Calu3 (cell line): ENCODE data around the gene GBX2. TPM values are rescaled to one million over a fixed set of nuclear protein-coding genes. Genes with fewer than 3 reads are reported as not detected.
A peak's percentile ranks its signal among the peaks of the same experiment; 100 is the strongest.

Experiments used
- BruUV-seq: library from RNA; stranded (reverse); fragments of 400-500 nt; replicated peaks from 2 replicates; lab custom pipeline; 2021; lab: Mats Ljungman, UMichigan
- CTCF ChIA-PET: fragments of 300-600 bp; sonication (Branson Sonifier 250); formaldehyde crosslinking; loops from one replicate; lab custom pipeline; 2022; ENCODE audit warnings: antibody characterized with exemption; lab: Charles Lee
- DNase-seq: peaks from one replicate; pipeline ENCODE4 v3.0.0; 2022
- H3K27ac Mint-ChIP-seq: one replicate; pipeline ENCODE4 v1.8.0; 2022; ENCODE audit warnings: mixed read lengths; ENCODE audit not compliant: unreplicated experiment
- H3K27me3 Mint-ChIP-seq: one replicate; pipeline ENCODE4 v1.8.0; 2022; ENCODE audit warnings: mixed read lengths; ENCODE audit not compliant: unreplicated experiment
- H3K36me3 Mint-ChIP-seq: one replicate; pipeline ENCODE4 v1.8.0; 2022; ENCODE audit warnings: mild to moderate bottlenecking, moderate library complexity, mixed read lengths; ENCODE audit not compliant: insufficient read depth, unreplicated experiment
- H3K4me1 Mint-ChIP-seq: one replicate; pipeline ENCODE4 v1.8.0; 2022; ENCODE audit warnings: mild to moderate bottlenecking, low read depth, mixed read lengths; ENCODE audit not compliant: unreplicated experiment
- H3K4me3 Mint-ChIP-seq: one replicate; pipeline ENCODE4 v1.8.0; 2022; ENCODE audit warnings: mild to moderate bottlenecking, low read depth, moderate library complexity, mixed read lengths; ENCODE audit not compliant: unreplicated experiment
- H3K9me3 Mint-ChIP-seq: one replicate; pipeline ENCODE4 v1.8.0; 2022; ENCODE audit warnings: low read depth, mixed read lengths; ENCODE audit not compliant: unreplicated experiment
- intact Hi-C: fragments of 100-400 bp; cut with micrococcal nuclease; formaldehyde crosslinking; loops from one replicate; pipeline ENCODE4 v1.10.0; 2022; ENCODE audit not compliant: unreplicated experiment
- total RNA-seq: library from RNA; stranded (reverse); gene quantifications from 2 replicates; pipeline ENCODE4 v1.2.3, GENCODE V29; 2022
- TF ChIP-seq, protein P1 (sequence below): fragments of 200-600 bp; IDR thresholded peaks from one replicate; pipeline ENCODE4 v1.8.0; 2022; ENCODE audit warnings: antibody characterized with exemption; ENCODE audit not compliant: unreplicated experiment

The GBX2 gene
- total RNA-seq, 1 experiment from 2014 or later = 2.4 TPM

- intact Hi-C loops = loop anchor here (5.0 kb wide), 2 partner anchors 229 to 409 kb away; no protein-coding TSS in a partner anchor
- peaks cover 49% of the 10 kb centered on the region for H3K4me1 Mint-ChIP-seq
- H3K27me3 Mint-ChIP-seq = no peaks in the 10 kb centered on the region
- CTCF ChIA-PET = interaction anchor here (1.3 kb wide), 1 partner anchor 397 kb away, joined by 3 read pairs; no protein-coding TSS in a partner anchor
- H3K36me3 Mint-ChIP-seq = peaks cover 21% of the 10 kb centered on the region
- TF ChIP-seq, protein P1, sequence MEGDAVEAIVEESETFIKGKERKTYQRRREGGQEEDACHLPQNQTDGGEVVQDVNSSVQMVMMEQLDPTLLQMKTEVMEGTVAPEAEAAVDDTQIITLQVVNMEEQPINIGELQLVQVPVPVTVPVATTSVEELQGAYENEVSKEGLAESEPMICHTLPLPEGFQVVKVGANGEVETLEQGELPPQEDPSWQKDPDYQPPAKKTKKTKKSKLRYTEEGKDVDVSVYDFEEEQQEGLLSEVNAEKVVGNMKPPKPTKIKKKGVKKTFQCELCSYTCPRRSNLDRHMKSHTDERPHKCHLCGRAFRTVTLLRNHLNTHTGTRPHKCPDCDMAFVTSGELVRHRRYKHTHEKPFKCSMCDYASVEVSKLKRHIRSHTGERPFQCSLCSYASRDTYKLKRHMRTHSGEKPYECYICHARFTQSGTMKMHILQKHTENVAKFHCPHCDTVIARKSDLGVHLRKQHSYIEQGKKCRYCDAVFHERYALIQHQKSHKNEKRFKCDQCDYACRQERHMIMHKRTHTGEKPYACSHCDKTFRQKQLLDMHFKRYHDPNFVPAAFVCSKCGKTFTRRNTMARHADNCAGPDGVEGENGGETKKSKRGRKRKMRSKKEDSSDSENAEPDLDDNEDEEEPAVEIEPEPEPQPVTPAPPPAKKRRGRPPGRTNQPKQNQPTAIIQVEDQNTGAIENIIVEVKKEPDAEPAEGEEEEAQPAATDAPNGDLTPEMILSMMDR = peak; percentile 62
- no TSS peak for BruUV-seq
- peak; percentile 49 for DNase-seq
- H3K4me3 Mint-ChIP-seq = no peak overlapping the region
- no peak overlapping the region for H3K27ac Mint-ChIP-seq
- H3K9me3 Mint-ChIP-seq = no peaks in the 10 kb centered on the region
These were observed 8.2 kb upstream of the GBX2 start for GRCh38 chr2:236176417-236176816.

- TF ChIP-seq, protein P1 = peak; percentile 20
- DNase-seq = peak; percentile 26
- peaks cover 21% of the 10 kb centered on the region for H3K36me3 Mint-ChIP-seq
- BruUV-seq = no TSS peak
- H3K4me3 Mint-ChIP-seq = no peak overlapping the region
- intact Hi-C loops = loop anchor here (5.0 kb wide), 2 partner anchors 228 to 408 kb away; no protein-coding TSS in a partner anchor
- no peaks in the 10 kb centered on the region for H3K27me3 Mint-ChIP-seq
- H3K9me3 Mint-ChIP-seq = no peaks in the 10 kb centered on the region
- peaks cover 49% of the 10 kb centered on the region for H3K4me1 Mint-ChIP-seq
- CTCF ChIA-PET = interaction anchor here (1.3 kb wide), 1 partner anchor 396 kb away, joined by 3 read pairs; no protein-coding TSS in a partner anchor
- no peak overlapping the region for H3K27ac Mint-ChIP-seq
These were observed 7.5 kb upstream of the GBX2 start for GRCh38 chr2:236175548-236176150.

DNA sequence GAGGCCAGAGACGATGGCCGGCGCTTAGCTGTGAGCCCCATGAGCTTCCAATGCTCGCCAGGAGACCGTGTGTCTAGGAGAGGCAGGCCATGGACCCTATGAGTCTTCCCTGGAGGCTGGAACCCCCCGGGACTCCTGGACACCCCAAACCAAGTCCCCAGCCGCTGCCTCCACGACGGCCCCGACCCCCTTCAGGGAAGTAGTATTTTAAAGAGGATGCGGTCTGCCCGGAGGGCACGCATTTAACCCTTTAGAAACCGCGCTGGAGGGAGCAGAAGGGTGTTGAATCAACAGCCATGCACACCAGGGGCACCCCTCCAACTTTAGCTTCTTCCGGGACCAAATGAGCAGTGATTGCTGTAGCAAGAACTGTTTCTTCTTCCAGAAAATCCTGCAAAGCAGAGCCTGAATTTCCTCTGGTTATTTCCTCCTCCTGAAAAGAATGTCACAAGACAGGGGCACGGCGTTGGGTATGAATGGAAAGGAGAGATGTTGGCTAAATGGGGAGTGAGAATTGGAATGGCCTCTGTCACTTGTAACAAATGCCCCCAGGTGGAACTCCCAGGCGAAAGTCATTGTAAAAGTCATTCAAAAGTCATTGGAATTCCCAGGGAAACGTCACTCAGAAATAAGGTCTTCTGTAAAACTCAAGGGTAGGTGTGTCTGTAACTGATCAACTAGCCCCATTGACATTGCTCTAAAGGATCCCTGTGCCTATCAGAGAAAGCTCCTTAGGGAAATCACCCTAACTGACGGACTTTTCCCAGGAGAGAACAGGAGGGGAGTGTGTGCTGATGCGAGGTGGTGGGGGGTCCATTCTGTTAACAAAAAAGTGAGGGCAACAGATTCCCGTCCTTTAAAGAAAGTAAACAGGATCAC is 5.8 kb upstream of the GBX2 start:
- peaks cover 37% of the 10 kb centered on the region for H3K4me1 Mint-ChIP-seq
- peaks cover 21% of the 10 kb centered on the region for H3K36me3 Mint-ChIP-seq
- no peaks in the 10 kb centered on the region for H3K27me3 Mint-ChIP-seq
- BruUV-seq = no TSS peak
- no peaks in the 10 kb centered on the region for H3K9me3 Mint-ChIP-seq
- intact Hi-C loops = no loop called here
- H3K4me3 Mint-ChIP-seq = no peak overlapping the region
- TF ChIP-seq, protein P1 = no peak
- no peak for DNase-seq
- CTCF ChIA-PET = interaction anchor here (0.7 kb wide), 1 partner anchor 73 kb away, joined by 3 read pairs; no protein-coding TSS in a partner anchor
- H3K27ac Mint-ChIP-seq = no peak overlapping the region

- TF ChIP-seq, protein P1 = no peak
These were observed 5.0 kb upstream of the GBX2 start for GRCh38 chr2:236173036-236173728.

More at GRCh38 chr2:236173036-236173728, 5.0 kb upstream of the GBX2 start:
- Mint-ChIP-seq H3K4me1 (peaks cover 32% of the 10 kb centered on the region), H3K36me3 (peaks cover 21% of the 10 kb centered on the region), H3K4me3 (no peak overlapping the region), H3K27me3 (no peaks in the 10 kb centered on the region), H3K27ac (no peak overlapping the region), H3K9me3 (no peaks in the 10 kb centered on the region)
- CTCF ChIA-PET = interaction anchor here (0.7 kb wide), 1 partner anchor 74 kb away, joined by 3 read pairs; no protein-coding TSS in a partner anchor
- no TSS peak for BruUV-seq
- intact Hi-C loops = no loop called here
- no peak for DNase-seq
